H9 (cell line): Measurements from ENCODE around the gene CETN3. TPM values are rescaled to one million over a fixed set of nuclear protein-coding genes. Genes with fewer than 3 reads are reported as not detected.

ENCODE experiments used
- DNase-seq: peaks from one replicate; pipeline ENCODE4 v3.0.0-alpha.2; 2017
- H2AFZ ChIP-seq: one replicate; pipeline ENCODE4 v1.6.1; 2013; ENCODE audit warnings: mild to moderate bottlenecking, low read length, control low read depth, moderate library complexity
- H2AK5ac ChIP-seq: 2 replicates; pipeline ENCODE4 v1.6.1; 2013; ENCODE audit warnings: low read length, control low read depth, mixed read lengths; ENCODE audit not compliant: insufficient read length
- H2BK120ac ChIP-seq: one replicate; pipeline ENCODE4 v1.6.1; 2013; ENCODE audit warnings: low read depth, mild to moderate bottlenecking, low read length, control low read depth, inconsistent platforms; ENCODE audit not compliant: poor library complexity, severe bottlenecking
- H2BK12ac ChIP-seq: 2 replicates; pipeline ENCODE4 v1.6.1; 2013; ENCODE audit warnings: low read length, control low read depth, mixed read lengths, low read depth; ENCODE audit not compliant: insufficient read length
- H2BK15ac ChIP-seq: 2 replicates; pipeline ENCODE4 v1.6.1; 2013; ENCODE audit warnings: low read depth, low read length, control low read depth
- H2BK20ac ChIP-seq: one replicate; pipeline ENCODE4 v1.6.1; 2013; ENCODE audit warnings: low read depth, mild to moderate bottlenecking, low read length, control low read depth, inconsistent platforms; ENCODE audit not compliant: poor library complexity, severe bottlenecking
- H2BK5ac ChIP-seq: 2 replicates; pipeline ENCODE4 v1.6.1; 2013; ENCODE audit warnings: low read length, control low read depth, mixed read lengths; ENCODE audit not compliant: insufficient read length
- H3K14ac ChIP-seq: 2 replicates; pipeline ENCODE4 v1.6.1; 2013; ENCODE audit warnings: low read length, control low read depth; ENCODE audit not compliant: insufficient read depth
- H3K18ac ChIP-seq: 2 replicates; pipeline ENCODE4 v1.6.1; 2013; ENCODE audit warnings: low read depth, mild to moderate bottlenecking, mixed read lengths, low read length, control low read depth; ENCODE audit not compliant: insufficient read length
- H3K23ac ChIP-seq: 2 replicates; pipeline ENCODE4 v1.6.1; 2013; ENCODE audit warnings: low read length, control low read depth, mixed read lengths, low read depth; ENCODE audit not compliant: insufficient read length
- H3K23me2 ChIP-seq: 2 replicates; pipeline ENCODE4 v1.6.1; 2013; ENCODE audit warnings: low read depth, mild to moderate bottlenecking, mixed read lengths, low read length, control low read depth; ENCODE audit not compliant: insufficient read length, poor library complexity, severe bottlenecking
- H3K27ac ChIP-seq: 2 replicates; pipeline ENCODE4 v1.5.1; 2013; ENCODE audit warnings: low read length, control low read depth, mixed read lengths, low read depth; ENCODE audit not compliant: insufficient read length
- H3K27me3 ChIP-seq: 2 replicates; pipeline ENCODE4 v1.6.1; 2013; ENCODE audit warnings: low read length, control low read depth, inconsistent platforms; ENCODE audit not compliant: insufficient read depth
- H3K4ac ChIP-seq: 2 replicates; pipeline ENCODE4 v1.6.1; 2013; ENCODE audit warnings: low read depth, mild to moderate bottlenecking, control low read depth, inconsistent platforms, low read length, moderate library complexity
- H3K4me1 ChIP-seq: 2 replicates; pipeline ENCODE4 v1.6.1; 2013; ENCODE audit warnings: low read length, control low read depth, inconsistent platforms; ENCODE audit not compliant: insufficient read depth
- H3K4me2 ChIP-seq: 2 replicates; pipeline ENCODE4 v1.6.1; 2013; ENCODE audit warnings: low read length, control low read depth, mixed read lengths; ENCODE audit not compliant: insufficient read length, insufficient read depth
- H3K56ac ChIP-seq: 2 replicates; pipeline ENCODE4 v1.6.1; 2013; ENCODE audit warnings: low read depth, mild to moderate bottlenecking, mixed read lengths, low read length, control low read depth; ENCODE audit not compliant: insufficient read length
- H3K79me1 ChIP-seq: 2 replicates; pipeline ENCODE4 v1.6.1; 2013; ENCODE audit warnings: low read depth, mild to moderate bottlenecking, moderate library complexity, low read length, control low read depth, inconsistent platforms; ENCODE audit not compliant: insufficient read depth, poor library complexity, severe bottlenecking
- H3K79me2 ChIP-seq: 2 replicates; pipeline ENCODE4 v1.6.1; 2013; ENCODE audit warnings: low read length, control low read depth, inconsistent platforms; ENCODE audit not compliant: insufficient read depth
- H3K9ac ChIP-seq: 2 replicates; pipeline ENCODE4 v1.6.1; 2013; ENCODE audit warnings: low read length, control low read depth, mixed read lengths; ENCODE audit not compliant: insufficient read length; ENCODE audit errors: extremely low read depth
- H3K9me3 ChIP-seq: one replicate; pipeline ENCODE4 v1.6.1; 2013; ENCODE audit warnings: low read depth, low read length, inconsistent platforms; ENCODE audit not compliant: control insufficient read depth
- H3T11ph ChIP-seq: one replicate; pipeline ENCODE4 v1.6.1; 2013; ENCODE audit warnings: mild to moderate bottlenecking, low read length, control low read depth, inconsistent platforms
- H4K20me1 ChIP-seq: one replicate; pipeline ENCODE4 v1.6.1; 2013; ENCODE audit not compliant: control insufficient read depth, insufficient read length, insufficient read depth
- H4K5ac ChIP-seq: 2 replicates; pipeline ENCODE4 v1.6.1; 2013; ENCODE audit warnings: low read depth, mild to moderate bottlenecking, mixed read lengths, low read length, control low read depth; ENCODE audit not compliant: insufficient read length
- H4K8ac ChIP-seq: replicated peaks from 2 replicates; pipeline ENCODE4 v1.6.1; 2013; ENCODE audit warnings: low read length, control low read depth, mixed read lengths, low read depth; ENCODE audit not compliant: insufficient read length
- H4K91ac ChIP-seq: 2 replicates; pipeline ENCODE4 v1.6.1; 2013; ENCODE audit warnings: low read depth, mild to moderate bottlenecking, moderate library complexity, mixed read lengths, low read length, control low read depth; ENCODE audit not compliant: insufficient read length
- H3K27ac Mint-ChIP-seq, 3 experiments: 2 replicates in 2 of 3; 3 replicates in 1 of 3; pipeline ENCODE4 v1.8.0; 2020 to 2021; ENCODE audit warnings: mixed read lengths in 3 of 3, mild to moderate bottlenecking in 1 of 3, moderate library complexity in 1 of 3
- H3K27me3 Mint-ChIP-seq: 2 replicates; pipeline ENCODE4 v1.8.0; 2021; ENCODE audit warnings: low read depth, mild to moderate bottlenecking, moderate library complexity, mixed read lengths
- H3K36me3 Mint-ChIP-seq, 3 experiments: 2 replicates in 2 of 3; 3 replicates in 1 of 3; pipeline ENCODE4 v1.8.0; 2020 to 2021; ENCODE audit warnings: low read depth in 3 of 3, mixed read lengths in 3 of 3; ENCODE audit not compliant: insufficient read depth in 1 of 3
- H3K4me1 Mint-ChIP-seq, 2 experiments: 2 replicates each; pipeline ENCODE4 v1.8.0; 2020; ENCODE audit warnings: mixed read lengths in 2 of 2
- H3K4me3 Mint-ChIP-seq, 2 experiments: 2 replicates in 1 of 2; 3 replicates in 1 of 2; pipeline ENCODE4 v1.8.0; 2020 to 2021; ENCODE audit warnings: mild to moderate bottlenecking in 2 of 2, mixed read lengths in 2 of 2, moderate library complexity in 1 of 2
- H3K9me3 Mint-ChIP-seq, 2 experiments: 2 replicates in 1 of 2; 3 replicates in 1 of 2; pipeline ENCODE4 v1.8.0; 2020; ENCODE audit warnings: mild to moderate bottlenecking in 2 of 2, mixed read lengths in 2 of 2, moderate library complexity in 1 of 2
- CTCF ChIP-seq: fragments of 200-600 bp; sonication (generic); conservative IDR thresholded peaks from 3 replicates; pipeline ENCODE4 v1.8.0; 2021; ENCODE audit warnings: antibody characterized with exemption, mild to moderate bottlenecking
- WGBS: extraction: QIAGEN DNeasy Blood & Tissue Kit; methylation state at CpG from one replicate; pipeline ENCODE4 v1.1.7; 2013; ENCODE audit warnings: missing lambda C conversion rate, low lambda C conversion rate, mixed read lengths; ENCODE audit not compliant: insufficient read length; ENCODE audit errors: extremely low coverage; 5-methylcytosine and 5-hydroxymethylcytosine counted together
- total RNA-seq: library from RNA; stranded (reverse); gene quantifications from 2 replicates; pipeline ENCODE4 v1.2.1, GENCODE V29; 2021

The CETN3 gene
- total RNA-seq, 1 experiment from 2014 or later: 36.3 TPM

- Histone ChIP-seq H3K4me1 (no peaks in the 10 kb centered on the region), H2AK5ac (no peak overlapping the region), H3K9ac (no peak overlapping the region), H4K8ac (no peak overlapping the region), H4K20me1 (no peaks in the 10 kb centered on the region), H2BK15ac (no peak overlapping the region), H3K23me2 (no peaks in the 10 kb centered on the region), H3K79me2 (no peaks in the 10 kb centered on the region), H3K9me3 (no peaks in the 10 kb centered on the region), H3K23ac (no peak overlapping the region), H2BK5ac (no peak overlapping the region), H3K18ac (no peak overlapping the region), H3K14ac (no peak overlapping the region), H3K4me2 (no peak overlapping the region), H3K79me1 (no peaks in the 10 kb centered on the region), H3K27me3 (no peaks in the 10 kb centered on the region), H3K56ac (no peak overlapping the region), H2BK20ac (no peak overlapping the region), H3K27ac (no peak overlapping the region), H4K5ac (no peak overlapping the region), H2BK12ac (no peak overlapping the region), H3T11ph (no peak overlapping the region), H4K91ac (no peak overlapping the region), H2BK120ac (no peak overlapping the region), H2AFZ (no peak overlapping the region), H3K4ac (no peak overlapping the region)
- Mint-ChIP-seq H3K4me3 (no peak overlapping the region), H3K27me3 (no peaks in the 10 kb centered on the region; the same call in 1 of the 2 replicates), H3K9me3 (no peaks in the 10 kb centered on the region), H3K36me3 (no peaks in the 10 kb centered on the region), H3K27ac (no peak overlapping the region), H3K4me1 (peaks cover 3 to 7% of the 10 kb centered on the region in 2 experiments)
- no CpG with 5 or more reads among the region's 1 CpG for WGBS
- DNase-seq: no peak
- TF ChIP-seq CTCF: no peak
Measured at GRCh38 chr5:90424245-90424644, 14.7 kb upstream of the CETN3 start.
